GM12864 (cell line): ENCODE data around the gene CCDC51.
A peak's percentile ranks its signal among the peaks of the same experiment; 100 is the strongest.

Experiments
- DNase-seq: peaks from one replicate; pipeline ENCODE4 v3.0.0-alpha.2; 2011; ENCODE audit warnings: low read depth
- H3K4me3 ChIP-seq: 2 replicates; pipeline ENCODE4 v1.5.1; 2011; ENCODE audit warnings: mild to moderate bottlenecking, low read depth, low read length, control low read depth
- CTCF ChIP-seq: IDR thresholded peaks from 2 replicates; pipeline ENCODE4 v1.5.1; 2011; ENCODE audit warnings: low read depth, mild to moderate bottlenecking, moderate library complexity, low read length, control low read depth, inconsistent platforms; ENCODE audit errors: missing control alignments

CCDC51 gene

GRCh38 chr3:48456456-48456855, 16.5 kb upstream of the CCDC51 start:
- no peak for DNase-seq
- H3K4me3 ChIP-seq: no peak overlapping the region
- TF ChIP-seq CTCF: no peak

GRCh38 chr3:48451270-48451669, 11.4 kb upstream of the CCDC51 start:
- DNase-seq: no peak
- H3K4me3 ChIP-seq: no peak overlapping the region
- TF ChIP-seq CTCF: no peak

GRCh38 chr3:48446425-48447193, 6.7 kb upstream of the CCDC51 start, which contains the start of gene ATRIP:
TSS of gene ATRIP (plus strand) at chr3:48446737. CDS start at chr3:48446846, 109 bp downstream.
- DNase-seq: no peak
- no peak for TF ChIP-seq CTCF

GRCh38 chr3:48446043-48446424, 6.1 kb upstream of the CCDC51 start:
- peak overlapping the region; percentile 87 for H3K4me3 ChIP-seq
- TF ChIP-seq CTCF: no peak
- DNase-seq: no peak

More at GRCh38 chr3:48446425-48447193, 6.7 kb upstream of the CCDC51 start, which contains the start of gene ATRIP:
- peak within 1 kb of the TSS; percentile 87 for H3K4me3 ChIP-seq

- no peak for DNase-seq
- no peak for TF ChIP-seq CTCF
- peak overlapping the region; percentile 87; the same call in 1 of the 2 replicates for H3K4me3 ChIP-seq
These were observed 5.5 kb upstream of the CCDC51 start for GRCh38 chr3:48445277-48445882.

GRCh38 chr3:48441940-48442339, 2.0 kb upstream of the CCDC51 start:
- TF ChIP-seq CTCF: no peak
- DNase-seq: no peak
- H3K4me3 ChIP-seq: no peak overlapping the region; the same call in 1 of the 2 replicates
